Activated CD8-positive, alpha-beta T cell treated with anti-CD3 and anti-CD28 coated beads for 36 hours (primary cell): ENCODE data around the gene NEK7. TPM values are rescaled to one million over a fixed set of nuclear protein-coding genes. Genes with fewer than 3 reads are reported as not detected.

ENCODE experiments used
- ATAC-seq: fragments of 200-7000 bp; cut with Tn5 transposase; one replicate; pipeline ENCODE4 v1.10.0; 2021; ENCODE audit warnings: mild to moderate bottlenecking, moderate library complexity
- CTCF ChIA-PET: fragments of 350-600 bp; sonication (Branson Sonifier 250); formaldehyde crosslinking; loops from one replicate; lab custom pipeline; 2021; ENCODE audit warnings: antibody characterized with exemption; lab: Charles Lee
- POLR2A ChIA-PET: fragments of 350-600 bp; sonication (Branson Sonifier 250); formaldehyde crosslinking; loops from one replicate; lab custom pipeline; 2021; ENCODE audit warnings: antibody characterized with exemption; lab: Charles Lee
- DNase-seq: peaks from one replicate; pipeline ENCODE4 v3.0.0-alpha.2; 2020
- H3K27ac Mint-ChIP-seq: one replicate; pipeline ENCODE4 v1.8.0; 2021; ENCODE audit warnings: mild to moderate bottlenecking, mixed read lengths
- H3K27me3 Mint-ChIP-seq: one replicate; pipeline ENCODE4 v1.8.0; 2021; ENCODE audit warnings: mixed read lengths
- H3K36me3 Mint-ChIP-seq: one replicate; pipeline ENCODE4 v1.8.0; 2021; ENCODE audit warnings: low read depth, mixed read lengths
- H3K4me1 Mint-ChIP-seq: one replicate; pipeline ENCODE4 v1.8.0; 2021; ENCODE audit warnings: low read depth, mixed read lengths
- H3K4me3 Mint-ChIP-seq: one replicate; pipeline ENCODE4 v1.8.0; 2021; ENCODE audit warnings: mild to moderate bottlenecking, moderate library complexity, mixed read lengths
- H3K9me3 Mint-ChIP-seq: one replicate; pipeline ENCODE4 v1.8.0; 2021; ENCODE audit warnings: mixed read lengths
- intact Hi-C: fragments of 100-400 bp; cut with micrococcal nuclease; formaldehyde crosslinking; loops from one replicate; pipeline ENCODE4 v1.10.0; 2022
- total RNA-seq, 2 experiments: library from RNA; stranded (reverse); gene quantifications; one replicate each; pipeline ENCODE4 v1.2.3, GENCODE V29; 2021
- TF ChIP-seq, protein P1 (sequence below): fragments of 200-600 bp; IDR thresholded peaks from one replicate; pipeline ENCODE4 v1.8.0; 2022; ENCODE audit warnings: antibody characterized with exemption, mild to moderate bottlenecking

The NEK7 gene
- total RNA-seq, 2 experiments from 2014 or later = 71.4 to 76.4 TPM

DNA sequence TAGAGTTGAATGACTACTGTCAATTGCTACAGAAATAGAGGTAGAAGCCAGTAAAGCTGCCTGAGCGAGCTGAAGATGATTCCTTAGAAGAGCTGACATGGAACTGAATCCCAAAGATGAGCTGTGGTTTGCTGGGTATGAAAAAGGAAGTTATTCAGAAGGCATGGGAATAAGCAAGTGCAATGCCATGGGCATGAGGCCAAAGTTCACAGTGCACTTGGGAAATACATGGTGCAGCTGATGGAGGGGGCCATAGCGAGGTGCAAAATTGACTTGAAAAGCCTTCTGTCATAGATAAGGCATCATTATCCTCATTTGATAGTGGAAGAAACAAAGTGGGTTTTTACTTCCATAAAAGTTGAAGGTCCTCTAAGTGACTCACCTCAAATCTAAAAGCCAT, 88.6 kb downstream of the NEK7 start:
- POLR2A ChIA-PET = no interaction called here
- ATAC-seq = no peak
- H3K27ac Mint-ChIP-seq = no peak overlapping the region

DNA sequence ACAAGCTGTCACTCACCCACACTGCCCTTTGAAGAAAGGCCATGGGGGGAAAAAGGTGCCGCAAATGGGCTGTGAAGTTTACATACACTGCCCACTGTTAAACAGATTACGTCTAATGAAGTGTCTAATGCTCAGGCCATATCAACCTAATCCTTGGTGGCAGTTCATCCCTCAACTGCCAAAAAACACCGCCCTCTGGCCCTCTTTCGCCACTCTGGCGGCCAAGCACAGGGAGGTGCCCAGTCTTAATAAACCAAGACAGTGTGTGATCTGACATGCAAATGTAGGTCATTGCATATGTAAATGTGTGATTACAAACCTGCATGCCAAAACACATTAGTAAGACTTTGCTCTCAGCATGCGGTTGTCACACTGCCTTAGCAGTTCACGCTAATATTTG, 89.5 kb downstream of the NEK7 start:
- ChIA-PET CTCF (interaction anchor here (2.0 kb wide), 1 partner anchor 9 kb away, joined by 6 read pairs; no protein-coding TSS in a partner anchor), POLR2A (no interaction called here)
- Mint-ChIP-seq H3K4me1 (peaks cover 37% of the 10 kb centered on the region), H3K27ac (no peak overlapping the region), H3K27me3 (no peaks in the 10 kb centered on the region), H3K4me3 (no peak overlapping the region), H3K9me3 (peaks cover 8% of the 10 kb centered on the region), H3K36me3 (peaks cover 23% of the 10 kb centered on the region)
- TF ChIP-seq, protein P1, sequence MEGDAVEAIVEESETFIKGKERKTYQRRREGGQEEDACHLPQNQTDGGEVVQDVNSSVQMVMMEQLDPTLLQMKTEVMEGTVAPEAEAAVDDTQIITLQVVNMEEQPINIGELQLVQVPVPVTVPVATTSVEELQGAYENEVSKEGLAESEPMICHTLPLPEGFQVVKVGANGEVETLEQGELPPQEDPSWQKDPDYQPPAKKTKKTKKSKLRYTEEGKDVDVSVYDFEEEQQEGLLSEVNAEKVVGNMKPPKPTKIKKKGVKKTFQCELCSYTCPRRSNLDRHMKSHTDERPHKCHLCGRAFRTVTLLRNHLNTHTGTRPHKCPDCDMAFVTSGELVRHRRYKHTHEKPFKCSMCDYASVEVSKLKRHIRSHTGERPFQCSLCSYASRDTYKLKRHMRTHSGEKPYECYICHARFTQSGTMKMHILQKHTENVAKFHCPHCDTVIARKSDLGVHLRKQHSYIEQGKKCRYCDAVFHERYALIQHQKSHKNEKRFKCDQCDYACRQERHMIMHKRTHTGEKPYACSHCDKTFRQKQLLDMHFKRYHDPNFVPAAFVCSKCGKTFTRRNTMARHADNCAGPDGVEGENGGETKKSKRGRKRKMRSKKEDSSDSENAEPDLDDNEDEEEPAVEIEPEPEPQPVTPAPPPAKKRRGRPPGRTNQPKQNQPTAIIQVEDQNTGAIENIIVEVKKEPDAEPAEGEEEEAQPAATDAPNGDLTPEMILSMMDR = no peak
- intact Hi-C loops = no loop called here
- ATAC-seq (no peak), DNase-seq (no peak)

More for the DNA sequence above, 88.6 kb downstream of the NEK7 start:
- Mint-ChIP-seq H3K36me3 (peaks cover 23% of the 10 kb centered on the region), H3K27me3 (no peaks in the 10 kb centered on the region), H3K4me1 (peaks cover 42% of the 10 kb centered on the region), H3K4me3 (no peak overlapping the region), H3K9me3 (peaks cover 8% of the 10 kb centered on the region)
- TF ChIP-seq, protein P1 = no peak
- intact Hi-C loops = no loop called here
- CTCF ChIA-PET = interaction anchor here (1.3 to 2.0 kb wide), 3 partner anchors 10 to 17 kb away, joined by 3 to 6 read pairs (median 4); no protein-coding TSS in a partner anchor
- DNase-seq = no peak

DNA sequence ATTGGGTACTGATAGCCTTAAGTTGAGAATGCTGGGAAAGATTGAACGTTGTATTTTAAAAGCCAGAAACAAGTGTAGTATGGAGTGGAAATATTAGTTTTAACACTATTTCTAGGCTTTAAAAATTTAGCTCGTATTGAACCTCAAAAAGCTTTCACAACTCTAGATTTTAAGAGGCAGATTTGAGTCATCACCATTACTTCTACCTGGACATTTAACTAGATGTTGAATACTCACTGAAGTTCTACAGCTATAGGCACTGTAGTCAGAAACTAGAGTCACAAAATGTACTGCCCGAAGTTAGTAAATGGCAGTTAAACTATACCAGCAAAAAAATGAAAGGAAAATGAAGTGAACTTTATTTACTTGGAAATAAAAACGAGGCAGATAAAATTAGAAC, 96.5 kb downstream of the NEK7 start:
- no peak for DNase-seq
- peak overlapping the region; percentile 85 for H3K27ac Mint-ChIP-seq
- H3K4me1 Mint-ChIP-seq = peaks cover 53% of the 10 kb centered on the region
- H3K4me3 Mint-ChIP-seq = no peak overlapping the region
- peak; percentile 76 for ATAC-seq
- peaks cover 8% of the 10 kb centered on the region for H3K9me3 Mint-ChIP-seq
- CTCF ChIA-PET = interaction anchor here (1.3 to 1.6 kb wide), 2 partner anchors 11 to 66 kb away, joined by 3 read pairs; no protein-coding TSS in a partner anchor
- H3K27me3 Mint-ChIP-seq = no peaks in the 10 kb centered on the region
- POLR2A ChIA-PET = interaction anchor here (0.5 kb wide), 1 partner anchor 324 kb away, joined by 3 read pairs; no protein-coding TSS in a partner anchor
- intact Hi-C loops = no loop called here
- H3K36me3 Mint-ChIP-seq = peaks cover 28% of the 10 kb centered on the region
- TF ChIP-seq, protein P1 = no peak

DNA sequence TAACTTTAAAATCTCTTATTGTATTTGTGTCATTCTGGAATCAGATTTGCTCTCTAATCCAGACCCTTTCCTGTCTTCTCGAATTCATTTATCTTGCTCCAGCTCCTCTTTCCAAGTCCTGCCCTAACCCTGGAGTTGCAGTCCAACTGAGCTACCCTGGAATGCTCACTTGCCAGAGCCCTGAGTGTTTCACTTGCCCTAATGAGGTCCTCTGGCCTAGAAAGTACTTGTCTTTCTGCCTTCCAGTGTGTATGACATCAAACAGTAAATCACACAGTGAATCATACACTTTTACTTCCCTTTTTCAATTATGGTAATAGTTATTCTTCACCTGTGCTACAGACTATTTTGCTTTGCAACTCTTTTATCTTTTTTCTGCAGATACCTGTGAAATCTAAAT, 96.9 kb downstream of the NEK7 start:
- peaks cover 55% of the 10 kb centered on the region for H3K4me1 Mint-ChIP-seq
- no peaks in the 10 kb centered on the region for H3K27me3 Mint-ChIP-seq
- peaks cover 28% of the 10 kb centered on the region for H3K36me3 Mint-ChIP-seq
- DNase-seq = no peak
- CTCF ChIA-PET = interaction anchor here (1.3 to 1.6 kb wide), 2 partner anchors 11 to 66 kb away, joined by 3 read pairs; no protein-coding TSS in a partner anchor
- intact Hi-C loops = no loop called here
- POLR2A ChIA-PET = interaction anchor here (0.5 to 0.9 kb wide), 3 partner anchors 37 to 325 kb away, joined by 3 read pairs; no protein-coding TSS in a partner anchor
- H3K27ac Mint-ChIP-seq = peak overlapping the region; percentile 85
- peaks cover 5% of the 10 kb centered on the region for H3K9me3 Mint-ChIP-seq
- TF ChIP-seq, protein P1 = no peak
- no peak overlapping the region for H3K4me3 Mint-ChIP-seq
- peak; percentile 85 for ATAC-seq

DNA sequence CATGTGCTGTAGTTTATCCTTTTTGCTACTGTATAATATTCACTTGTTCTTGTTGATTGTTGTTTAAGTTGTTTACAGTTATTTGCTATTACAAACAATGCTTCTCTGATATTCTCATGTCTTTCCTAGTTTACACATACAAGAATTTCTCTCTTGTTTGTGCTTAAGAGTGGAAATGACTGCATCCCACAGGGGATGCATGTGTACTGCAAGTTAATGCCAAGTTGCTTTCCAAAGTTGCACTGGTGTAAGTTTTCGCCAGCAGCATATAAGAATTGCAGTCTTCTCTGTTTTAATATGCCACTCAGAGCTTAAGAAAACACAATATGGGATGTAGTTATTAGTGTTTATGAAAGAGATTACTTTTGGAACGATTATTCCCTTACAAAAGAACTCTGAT, 97.7 kb downstream of the NEK7 start:
- TF ChIP-seq, protein P1 = no peak
- POLR2A ChIA-PET = interaction anchor here (0.9 to 1.3 kb wide), 2 partner anchors 87 to 98 kb away, joined by 3 to 4 read pairs; partner anchors contain the start of gene NEK7
- DNase-seq (no peak), ATAC-seq (no peak)
- peaks cover 63% of the 10 kb centered on the region for H3K4me1 Mint-ChIP-seq
- no peaks in the 10 kb centered on the region for H3K27me3 Mint-ChIP-seq
- CTCF ChIA-PET = interaction anchor here (0.8 to 1.6 kb wide), 7 partner anchors 9 to 68 kb away, joined by 3 to 6 read pairs (median 3); no protein-coding TSS in a partner anchor
- H3K36me3 Mint-ChIP-seq = peaks cover 22% of the 10 kb centered on the region
- H3K4me3 Mint-ChIP-seq = no peak overlapping the region
- intact Hi-C loops = no loop called here
- H3K9me3 Mint-ChIP-seq = peaks cover 3% of the 10 kb centered on the region
- no peak overlapping the region for H3K27ac Mint-ChIP-seq
